Ishikawa (cell line): ENCODE data around the gene RPUSD1.

ENCODE experiments used
- CEBPB ChIP-seq: IDR thresholded peaks from 2 replicates; pipeline ENCODE4 v1.6.1; 2012
- CREB1 ChIP-seq: IDR thresholded peaks from 2 replicates; pipeline ENCODE4 v1.6.1; 2012; ENCODE audit warnings: low read depth
- EP300 ChIP-seq: IDR thresholded peaks from 2 replicates; pipeline ENCODE4 v1.6.1; 2012; ENCODE audit warnings: borderline replicate concordance
- RAD21 ChIP-seq: IDR thresholded peaks from 2 replicates; pipeline ENCODE4 v1.6.1; 2012; ENCODE audit warnings: low read depth
- TAF1 ChIP-seq: IDR thresholded peaks from 2 replicates; pipeline ENCODE4 v1.6.1; 2012; ENCODE audit warnings: low read depth, mild to moderate bottlenecking
- TEAD4 ChIP-seq: IDR thresholded peaks from 2 replicates; pipeline ENCODE4 v1.6.1; 2012
- USF1 ChIP-seq: IDR thresholded peaks from 2 replicates; pipeline ENCODE4 v1.6.1; 2012
- ZBTB7A ChIP-seq: IDR thresholded peaks from 2 replicates; pipeline ENCODE4 v1.6.1; 2012; ENCODE audit warnings: low read depth
- TF ChIP-seq, protein P1 (sequence below): IDR thresholded peaks from 2 replicates; pipeline ENCODE4 v1.6.1; 2012

- TF ChIP-seq ZBTB7A (no peak), EP300 (no peak), CREB1 (no peak), TEAD4 (no peak), RAD21 (no peak), CEBPB (no peak), TAF1 (no peak), USF1 (no peak)
- TF ChIP-seq, protein P1, sequence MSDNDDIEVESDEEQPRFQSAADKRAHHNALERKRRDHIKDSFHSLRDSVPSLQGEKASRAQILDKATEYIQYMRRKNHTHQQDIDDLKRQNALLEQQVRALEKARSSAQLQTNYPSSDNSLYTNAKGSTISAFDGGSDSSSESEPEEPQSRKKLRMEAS = no peak
These were observed 24.6 kb downstream of the RPUSD1 start for GRCh38 chr16:763369-764183.
